SH-SY5Y (cell line): ENCODE measurements around the gene TENT4A.

ENCODE experiments used
- GATA2 ChIP-seq: IDR thresholded peaks from 2 replicates; pipeline ENCODE4 v1.6.1; 2011; ENCODE audit warnings: mild to moderate bottlenecking, low read depth, low read length
- GATA3 ChIP-seq: IDR thresholded peaks from 2 replicates; pipeline ENCODE4 v1.6.1; 2011; ENCODE audit warnings: low read depth, mild to moderate bottlenecking, low read length, moderate library complexity

- TF ChIP-seq GATA2, result no peak
- TF ChIP-seq GATA3, result no peak
Observed at GRCh38 chr5:6736106-6736505, 22.9 kb downstream of the TENT4A start.
